Measurements from ENCODE around the gene HBM.

Gene HBM

GRCh38 chr16:146646-147045 lies 19.1 kb upstream of the HBM start:
- TF ChIP-seq POLR2AphosphoS5 (IDR thresholded peaks at IDR 0.05; ENCODE audit: low read depth, low read length) (no peak), REST (IDR thresholded peaks at IDR 0.05; ENCODE audit: insufficient read depth in 1 of 2, low read depth in 2 of 2, low read length in 2 of 2) (no peak), TAF1 (IDR thresholded peaks at IDR 0.05; ENCODE audit: borderline replicate concordance, insufficient read depth, low read length) (no peak), SIN3A (IDR thresholded peaks at IDR 0.05; ENCODE audit: borderline replicate concordance, insufficient read depth, low read length) (no peak), FOXP2 (optimal IDR thresholded peaks at IDR 0.05; ENCODE audit: borderline replicate concordance, extremely low read depth, extremely low read length, insufficient read depth) (no peak)

DNA sequence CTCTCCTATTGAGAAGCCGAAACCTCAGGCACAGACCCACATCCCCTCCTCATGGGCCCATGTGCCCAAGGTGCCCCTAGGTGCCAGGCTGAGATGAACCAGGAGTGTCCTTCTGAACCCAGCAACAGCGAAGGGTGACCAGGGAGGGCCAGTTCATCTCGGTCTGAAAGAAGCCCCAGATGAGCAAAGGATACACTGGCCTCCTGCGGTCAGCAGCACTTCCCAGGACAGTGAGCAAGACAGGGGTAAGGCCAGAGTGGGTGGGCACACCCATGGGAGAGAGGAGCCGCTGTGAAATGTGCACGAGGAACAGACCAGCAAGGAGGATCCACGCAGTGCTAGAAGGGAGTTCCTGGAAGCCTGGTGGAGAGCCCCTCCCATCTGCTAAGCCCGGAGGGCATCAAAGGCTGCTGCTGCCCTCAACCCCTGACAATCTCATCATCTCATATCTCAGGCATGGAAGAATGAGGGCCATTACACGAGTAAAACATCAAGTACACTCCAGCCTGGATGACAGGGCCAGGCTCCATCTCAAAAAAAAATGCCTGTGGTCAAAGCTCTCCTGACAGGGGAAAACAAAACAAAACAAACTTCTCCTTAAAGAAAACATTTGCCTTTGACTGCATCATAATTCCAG lies 16.6 kb upstream of the HBM start:
- TF ChIP-seq FOXP2 (optimal IDR thresholded peaks at IDR 0.05; ENCODE audit: borderline replicate concordance, extremely low read depth, extremely low read length, insufficient read depth) (no peak), REST (IDR thresholded peaks at IDR 0.05; ENCODE audit: insufficient read depth in 1 of 2, low read depth in 2 of 2, low read length in 2 of 2) (no peak), SIN3A (IDR thresholded peaks at IDR 0.05; ENCODE audit: borderline replicate concordance, insufficient read depth, low read length) (no peak), POLR2AphosphoS5 (IDR thresholded peaks at IDR 0.05; ENCODE audit: low read depth, low read length) (no peak), TAF1 (IDR thresholded peaks at IDR 0.05; ENCODE audit: borderline replicate concordance, insufficient read depth, low read length) (no peak)

- TF ChIP-seq POLR2AphosphoS5 (IDR thresholded peaks at IDR 0.05; ENCODE audit: low read depth, low read length) (no peak), REST (IDR thresholded peaks at IDR 0.05; ENCODE audit: insufficient read depth in 1 of 2, low read depth in 2 of 2, low read length in 2 of 2) (no peak), TAF1 (IDR thresholded peaks at IDR 0.05; ENCODE audit: borderline replicate concordance, insufficient read depth, low read length) (no peak), SIN3A (IDR thresholded peaks at IDR 0.05; ENCODE audit: borderline replicate concordance, insufficient read depth, low read length) (no peak), FOXP2 (optimal IDR thresholded peaks at IDR 0.05; ENCODE audit: borderline replicate concordance, extremely low read depth, extremely low read length, insufficient read depth) (no peak)
Measured at GRCh38 chr16:152141-153128, 13.3 kb upstream of the HBM start, which contains the start of gene HBZ. HBZ (plus strand) TSS chr16:152644; CDS start chr16:152910, 266 bp downstream.

DNA sequence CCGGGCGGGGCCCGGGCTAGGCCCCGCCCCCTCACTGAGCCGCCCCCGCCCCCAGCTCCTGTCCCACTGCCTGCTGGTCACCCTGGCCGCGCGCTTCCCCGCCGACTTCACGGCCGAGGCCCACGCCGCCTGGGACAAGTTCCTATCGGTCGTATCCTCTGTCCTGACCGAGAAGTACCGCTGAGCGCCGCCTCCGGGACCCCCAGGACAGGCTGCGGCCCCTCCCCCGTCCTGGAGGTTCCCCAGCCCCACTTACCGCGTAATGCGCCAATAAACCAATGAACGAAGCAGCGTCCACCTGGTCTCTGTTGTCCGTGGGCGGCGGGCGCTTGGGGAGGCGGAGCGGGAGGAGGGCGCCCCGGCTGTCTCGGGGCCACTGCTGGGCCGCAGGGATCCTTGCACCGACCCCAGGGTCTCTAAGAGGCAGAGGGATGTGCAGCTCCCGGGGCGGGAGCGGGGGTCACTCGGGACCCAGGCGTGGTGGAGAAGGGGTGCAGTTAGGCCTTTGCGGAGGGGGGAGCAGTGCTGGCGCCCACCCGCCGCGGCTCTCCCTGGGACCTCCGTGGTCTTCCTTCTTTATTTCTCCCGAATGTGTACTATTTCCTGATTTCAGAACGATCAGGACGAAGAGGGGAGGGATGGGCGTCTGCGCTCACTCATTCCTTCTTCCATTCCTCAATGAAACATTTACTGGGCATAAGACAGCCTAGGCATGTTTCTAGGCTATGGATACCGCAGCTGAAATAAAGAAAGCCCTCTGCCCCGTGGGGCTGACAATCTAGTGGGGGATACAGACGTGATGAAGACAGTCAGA lies 11.4 kb upstream of the HBM start:
- TF ChIP-seq REST (IDR thresholded peaks at IDR 0.05; ENCODE audit: insufficient read depth in 1 of 2, low read depth in 2 of 2, low read length in 2 of 2) (no peak), FOXP2 (optimal IDR thresholded peaks at IDR 0.05; ENCODE audit: borderline replicate concordance, extremely low read depth, extremely low read length, insufficient read depth) (no peak), TAF1 (IDR thresholded peaks at IDR 0.05; ENCODE audit: borderline replicate concordance, insufficient read depth, low read length) (no peak), POLR2AphosphoS5 (IDR thresholded peaks at IDR 0.05; ENCODE audit: low read depth, low read length) (no peak), SIN3A (IDR thresholded peaks at IDR 0.05; ENCODE audit: borderline replicate concordance, insufficient read depth, low read length) (no peak)

Measured in PFSK-1 (cell line).